SK-N-MC (cell line): ENCODE results near the gene OSM.

ENCODE experiments used
- DNase-seq: peaks from one replicate; pipeline ENCODE4 v3.0.0-alpha.2; 2011; ENCODE audit warnings: low read depth, low spot score
- H3K27ac ChIP-seq: fragments of 200-600 bp; sonication (generic); 2 replicates; pipeline ENCODE4 v1.5.1; 2016; ENCODE audit warnings: mixed run types
- H3K36me3 ChIP-seq: fragments of 200-600 bp; sonication (generic); 2 replicates; pipeline ENCODE4 v1.6.1; 2017; ENCODE audit warnings: antibody characterized with exemption, low read length, mixed read lengths; ENCODE audit not compliant: insufficient read depth
- H3K4me3 ChIP-seq: fragments of 200-600 bp; sonication (generic); 2 replicates; pipeline ENCODE4 v1.5.1; 2016
- H3K9ac ChIP-seq: fragments of 200-600 bp; sonication (generic); 2 replicates; pipeline ENCODE4 v1.8.0; 2017; ENCODE audit warnings: mixed run types, mixed read lengths; ENCODE audit not compliant: insufficient read length
- H3K9me3 ChIP-seq: fragments of 200-600 bp; sonication (generic); 2 replicates; pipeline ENCODE4 v1.6.1; 2017; ENCODE audit warnings: low read depth, mild to moderate bottlenecking, antibody characterized with exemption, low read length, moderate library complexity, mixed read lengths
- EZH2 ChIP-seq: fragments of 200-600 bp; sonication (generic); IDR thresholded peaks from one replicate; pipeline ENCODE4 v1.6.1; 2017; ENCODE audit warnings: antibody characterized with exemption
- FOXP2 ChIP-seq: optimal IDR thresholded peaks from 2 replicates; pipeline ENCODE3; 2011; ENCODE audit warnings: mild to moderate bottlenecking, moderate library complexity; ENCODE audit not compliant: insufficient read depth; ENCODE audit errors: extremely low read length, control extremely low read depth
- POLR2AphosphoS5 ChIP-seq: IDR thresholded peaks from 2 replicates; pipeline ENCODE4 v1.6.1; 2012; ENCODE audit warnings: mild to moderate bottlenecking, low read depth, low read length, borderline replicate concordance

The OSM gene

DNA sequence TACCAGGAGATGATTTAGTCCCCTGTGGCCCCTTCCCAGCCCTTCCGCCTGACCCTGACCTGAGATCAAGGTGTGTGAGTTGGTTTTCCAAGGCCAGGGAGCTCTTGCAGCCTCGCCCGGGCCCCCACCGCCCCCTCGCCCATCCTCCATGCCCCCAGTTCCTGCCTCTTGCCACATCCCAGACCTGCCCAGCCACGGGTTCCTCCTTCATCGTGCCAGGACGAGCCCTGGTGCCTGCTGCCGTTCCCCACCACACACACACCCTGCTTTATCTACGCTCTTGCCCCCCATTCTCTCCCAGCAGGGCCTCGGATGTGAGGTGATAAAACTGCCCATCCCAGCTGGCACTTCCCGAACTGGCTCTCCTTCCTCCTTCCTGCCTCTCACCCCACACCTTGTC is 18.7 kb downstream of the OSM start:
- Histone ChIP-seq H3K4me3 (no peak overlapping the region), H3K27ac (no peak overlapping the region), H3K36me3 (no peaks in the 10 kb centered on the region), H3K9ac (no peak overlapping the region), H3K9me3 (no peaks in the 10 kb centered on the region)
- TF ChIP-seq EZH2, result no peak
- TF ChIP-seq POLR2AphosphoS5, result no peak
- no peak for TF ChIP-seq FOXP2
- no peak for DNase-seq

DNA sequence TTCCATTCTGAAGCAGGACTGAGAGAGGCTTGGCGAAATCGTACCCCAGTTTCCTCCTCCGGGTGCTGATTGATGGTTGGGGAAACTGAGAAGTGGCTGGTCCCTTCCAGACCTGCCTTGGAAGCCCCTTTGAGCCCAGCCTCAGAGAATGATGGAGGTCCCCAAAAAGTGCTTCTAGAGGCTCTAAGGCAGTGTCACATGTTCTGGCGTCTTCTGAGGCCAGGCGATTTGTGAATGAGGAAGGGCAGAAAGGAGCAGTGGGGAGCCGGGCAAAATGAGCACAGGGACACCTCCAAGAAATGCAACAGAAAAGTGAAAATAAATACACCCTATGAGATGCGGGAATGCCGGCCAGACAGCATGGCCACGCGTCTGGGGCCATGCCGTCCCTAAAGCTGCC is 19.1 kb downstream of the OSM start:
- no peak for DNase-seq
- no peak overlapping the region for H3K4me3 ChIP-seq
- no peak for TF ChIP-seq EZH2
- no peak for TF ChIP-seq FOXP2
- TF ChIP-seq POLR2AphosphoS5, result no peak
- H3K9ac ChIP-seq, result no peak overlapping the region
- no peak overlapping the region for H3K27ac ChIP-seq
- H3K9me3 ChIP-seq, result no peaks in the 10 kb centered on the region
- H3K36me3 ChIP-seq, result no peaks in the 10 kb centered on the region

DNA sequence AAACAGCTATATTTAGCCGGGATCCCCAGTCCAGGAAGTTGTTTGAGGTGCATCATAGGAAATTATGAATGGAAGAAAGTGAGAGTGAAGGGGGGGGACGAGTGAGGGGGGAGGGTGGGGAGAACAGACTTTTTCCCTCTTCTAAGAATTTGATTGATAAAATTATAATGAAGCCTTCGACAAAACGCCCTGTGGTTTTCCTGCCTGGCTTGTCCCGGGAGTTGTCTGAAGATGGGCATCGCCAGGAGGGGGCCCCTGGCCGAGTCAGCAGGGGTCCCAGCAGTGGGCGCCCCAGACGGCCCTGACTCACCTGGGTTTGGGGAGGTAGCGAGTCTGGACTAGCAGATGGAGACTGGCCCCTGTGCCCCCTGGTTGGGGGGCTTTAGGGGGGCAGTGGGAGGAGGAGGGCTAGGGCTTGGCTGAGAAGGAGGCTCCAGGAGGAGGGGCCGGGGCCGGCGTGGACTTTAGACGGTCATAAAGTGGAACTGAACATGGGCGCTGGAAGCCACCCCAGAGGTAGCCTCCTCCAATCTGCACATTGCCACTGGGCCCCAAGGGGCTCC is 19.8 kb downstream of the OSM start:
- Histone ChIP-seq H3K4me3 (peak overlapping the region; percentile 70), H3K36me3 (no peaks in the 10 kb centered on the region), H3K27ac (no peak overlapping the region), H3K9me3 (no peaks in the 10 kb centered on the region), H3K9ac (no peak overlapping the region)
- TF ChIP-seq EZH2, result no peak
- TF ChIP-seq POLR2AphosphoS5, result no peak
- TF ChIP-seq FOXP2, result no peak
- DNase-seq, result no peak

DNA sequence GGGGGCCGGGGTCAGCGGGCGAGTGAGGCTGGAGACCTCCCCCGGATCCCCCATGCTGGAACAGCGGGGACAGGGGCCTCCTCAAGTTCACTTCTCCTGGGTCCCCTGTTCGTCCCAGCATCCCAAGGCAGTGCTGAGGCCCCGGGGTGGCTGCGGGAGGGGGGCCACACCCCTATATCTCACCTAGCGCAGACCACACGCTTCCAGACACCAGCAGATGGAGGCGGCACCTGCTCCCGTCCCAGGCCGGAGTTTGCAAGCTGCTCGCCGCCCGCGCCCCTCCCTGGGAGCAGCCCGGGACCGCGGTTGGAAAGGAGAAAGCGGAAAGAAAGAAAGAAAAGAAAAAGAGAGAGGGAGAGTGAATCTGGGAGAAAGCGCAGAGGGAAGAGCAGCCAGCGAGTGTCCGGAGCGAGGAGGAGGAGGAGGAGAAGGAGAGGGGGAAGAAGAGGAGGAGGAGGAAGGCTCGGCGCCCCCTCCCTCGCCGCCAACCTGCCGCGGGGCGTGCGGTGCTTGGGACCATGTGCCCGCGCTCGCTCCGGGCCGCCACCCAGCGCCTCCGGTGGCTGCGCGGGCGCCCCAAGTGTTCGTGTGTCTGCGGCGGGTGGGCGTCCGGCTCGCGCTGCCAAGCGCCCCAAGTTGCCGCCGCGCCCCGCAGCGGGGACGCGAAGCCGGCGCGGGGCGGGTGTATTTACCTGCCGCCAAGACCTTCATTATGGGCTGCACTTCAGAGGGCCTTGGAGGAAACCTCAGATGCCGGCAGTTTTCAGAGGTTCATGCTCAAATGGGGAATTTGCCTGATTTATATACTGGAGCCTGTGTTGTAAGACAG is 20.5 kb downstream of the OSM start, which contains the start of gene LIF:
Gene LIF (minus strand): TSS at position 775 of the 829 bp plus-strand sequence. CDS start 64 bp downstream, at position 711.
- no peak within 1 kb of the TSS for H3K27ac ChIP-seq
- DNase-seq, result no peak
- no peak within 1 kb of the TSS for H3K9ac ChIP-seq

DNA sequence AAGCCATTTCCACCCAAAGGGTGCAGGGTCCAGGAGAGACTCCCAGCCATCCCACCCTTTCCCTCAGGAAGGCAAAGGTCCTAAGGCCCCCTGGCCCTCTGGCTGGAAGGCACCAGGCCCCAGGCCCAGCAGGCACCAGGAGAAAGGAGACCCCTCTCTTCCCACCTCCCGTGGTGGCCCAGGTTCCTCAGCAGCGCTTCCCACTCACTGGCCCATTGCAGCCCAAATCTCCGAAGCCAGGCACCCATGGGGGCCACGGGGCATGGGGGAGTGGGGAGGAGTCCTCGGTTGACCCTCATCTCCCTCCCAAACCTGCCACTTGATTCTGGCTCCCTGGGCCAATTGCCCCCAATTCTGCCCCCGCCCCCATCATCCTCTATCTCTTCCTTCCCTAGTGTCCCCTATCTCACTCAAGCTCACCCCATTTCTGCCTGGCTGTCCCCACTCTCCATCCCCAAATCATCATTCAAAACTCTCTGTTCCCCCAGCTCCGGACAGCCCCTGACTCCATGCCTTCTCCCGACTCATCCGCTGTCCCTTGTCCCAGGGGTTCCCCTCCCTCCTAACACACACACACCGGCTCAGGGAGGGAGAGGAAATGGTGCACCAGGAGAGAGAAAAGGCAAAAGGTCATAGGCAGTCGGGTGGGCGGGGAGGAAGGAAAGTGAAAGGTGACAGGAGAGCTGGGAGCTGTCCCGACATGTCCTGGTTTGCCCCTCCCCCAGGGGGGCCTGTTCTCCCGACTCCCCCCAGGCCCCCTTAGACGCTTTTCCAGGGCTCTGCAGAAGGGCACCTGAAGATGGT is 21.3 kb downstream of the OSM start:
- Histone ChIP-seq H3K9me3 (no peaks in the 10 kb centered on the region), H3K4me3 (peak overlapping the region; percentile 70; the same call in 1 of the 2 replicates), H3K9ac (no peak overlapping the region), H3K36me3 (no peaks in the 10 kb centered on the region), H3K27ac (no peak overlapping the region)
- TF ChIP-seq FOXP2 (no peak), POLR2AphosphoS5 (no peak), EZH2 (no peak)
- DNase-seq, result no peak

More for the DNA sequence above, 20.5 kb downstream of the OSM start, which contains the start of gene LIF:
- TF ChIP-seq FOXP2, result no peak
- no peak for TF ChIP-seq POLR2AphosphoS5
- peak; percentile 56 for TF ChIP-seq EZH2
- peak within 1 kb of the TSS; percentile 70 for H3K4me3 ChIP-seq
- no peaks in the 10 kb centered on the region for H3K9me3 ChIP-seq
- no peaks in the 10 kb centered on the region for H3K36me3 ChIP-seq

DNA sequence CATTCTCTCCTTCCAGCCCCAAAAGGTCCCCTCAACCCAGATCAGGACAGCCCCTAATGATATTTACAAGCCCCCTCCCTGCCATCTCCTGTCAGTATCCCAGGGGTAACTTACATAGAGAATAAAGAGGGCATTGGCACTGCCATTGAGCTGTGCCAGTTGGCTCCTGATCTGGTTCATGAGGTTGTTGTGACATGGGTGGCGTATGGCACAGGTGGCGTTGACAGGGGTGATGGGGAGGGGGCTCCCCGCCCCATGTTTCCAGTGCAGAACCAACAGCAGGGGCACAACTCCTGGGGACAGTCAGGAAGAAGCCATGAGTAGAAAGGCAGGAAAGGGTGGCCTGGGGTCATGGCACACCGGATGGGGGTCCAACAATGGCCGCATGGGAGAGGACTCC is 22.0 kb downstream of the OSM start:
- no peak for DNase-seq

DNA sequence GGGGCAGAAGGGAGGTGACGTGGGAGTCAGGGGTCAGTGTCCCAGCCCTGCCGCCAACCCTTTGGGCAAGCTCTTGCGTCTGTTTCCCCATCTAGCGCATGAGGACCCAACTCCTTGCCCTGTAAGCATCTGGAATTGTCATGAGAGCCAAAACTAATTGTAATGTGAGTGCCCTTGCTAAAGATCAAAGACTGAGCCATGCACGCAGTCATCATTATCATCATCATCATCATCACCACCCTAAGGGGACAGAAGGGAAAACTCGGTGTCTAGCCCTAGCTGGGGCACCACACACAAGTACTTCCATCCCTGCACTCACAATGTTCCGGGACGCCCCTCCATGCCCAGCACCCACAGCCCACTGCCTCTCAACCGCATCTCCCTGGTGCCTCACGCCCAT is 22.6 kb downstream of the OSM start:
- H3K9ac ChIP-seq, result no peak overlapping the region
- no peak overlapping the region for H3K4me3 ChIP-seq
- no peak for TF ChIP-seq POLR2AphosphoS5
- no peak for TF ChIP-seq FOXP2
- TF ChIP-seq EZH2, result no peak
- no peak for DNase-seq
- no peaks in the 10 kb centered on the region for H3K9me3 ChIP-seq
- no peaks in the 10 kb centered on the region for H3K36me3 ChIP-seq
- no peak overlapping the region for H3K27ac ChIP-seq

More for the DNA sequence above, 22.0 kb downstream of the OSM start:
- no peak overlapping the region for H3K27ac ChIP-seq
- H3K9me3 ChIP-seq, result no peaks in the 10 kb centered on the region
- H3K9ac ChIP-seq, result no peak overlapping the region
- TF ChIP-seq POLR2AphosphoS5 (no peak), FOXP2 (no peak), EZH2 (no peak)
- H3K36me3 ChIP-seq, result no peaks in the 10 kb centered on the region
- no peak overlapping the region for H3K4me3 ChIP-seq

DNA sequence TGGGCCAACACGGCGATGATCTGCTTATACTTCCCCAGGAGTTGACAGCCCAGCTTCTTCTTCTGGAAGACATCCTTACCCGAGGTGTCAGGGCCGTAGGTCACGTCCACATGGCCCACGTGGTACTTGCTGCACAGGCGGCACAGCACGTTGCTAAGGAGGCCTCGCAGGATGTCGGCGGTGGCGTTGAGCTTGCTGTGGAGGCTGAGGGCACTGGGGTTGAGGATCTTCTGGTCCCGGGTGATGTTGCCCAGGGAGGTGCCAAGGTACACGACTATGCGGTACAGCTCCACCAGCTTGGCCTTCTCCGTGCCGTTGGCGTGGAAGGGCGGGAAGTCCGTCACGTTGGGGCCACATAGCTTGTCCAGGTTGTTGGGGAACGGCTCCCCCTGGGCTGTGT is 23.0 kb downstream of the OSM start:
- Histone ChIP-seq H3K4me3 (no peak overlapping the region), H3K27ac (no peak overlapping the region), H3K36me3 (no peaks in the 10 kb centered on the region), H3K9me3 (no peaks in the 10 kb centered on the region), H3K9ac (no peak overlapping the region)
- no peak for TF ChIP-seq FOXP2
- DNase-seq, result no peak
